IMR-90 (cell line): ENCODE measurements around the gene USP36. TPM values are rescaled to one million over a fixed set of nuclear protein-coding genes. Genes with fewer than 3 reads are reported as not detected.

Source experiments
- ATAC-seq: fragments of 200-7000 bp; cut with Tn5 transposase; 2 replicates; pipeline ENCODE4 v1.9.1; 2020; ENCODE audit warnings: low read depth, mild to moderate bottlenecking, moderate library complexity
- BruUV-seq: library from RNA; stranded (reverse); fragments of 400-500 nt; replicated peaks from 2 replicates; lab custom pipeline; 2021; lab: Mats Ljungman, UMichigan
- CTCF ChIA-PET: fragments of 300-600 bp; formaldehyde crosslinking; extraction: SDS; loops from one replicate; lab custom pipeline; 2021; ENCODE audit warnings: antibody characterized with exemption; lab: Yijun Ruan, JAX
- POLR2A ChIA-PET: fragments of 300-600 bp; sonication (Branson Sonifier 250); formaldehyde crosslinking; loops from one replicate; lab custom pipeline; 2022; ENCODE audit warnings: antibody characterized with exemption; ENCODE audit not compliant: unreplicated experiment; lab: Charles Lee
- DNase-seq: peaks from one replicate; pipeline ENCODE4 v3.0.0; 2013
- H2AFZ ChIP-seq: replicated peaks from 2 replicates; pipeline ENCODE3; 2013; ENCODE audit warnings: low read length, mild to moderate bottlenecking; ENCODE audit not compliant: poor library complexity
- H2AK5ac ChIP-seq: 2 replicates; pipeline ENCODE4 v1.6.1; 2013; ENCODE audit warnings: low read depth, low read length, inconsistent platforms
- H2AK9ac ChIP-seq: replicated peaks from 2 replicates; pipeline ENCODE3; 2013; ENCODE audit warnings: mild to moderate bottlenecking, low read depth, low read length, moderate library complexity; ENCODE audit not compliant: poor library complexity
- H2BK120ac ChIP-seq: 2 replicates; pipeline ENCODE4 v1.6.1; 2013; ENCODE audit warnings: low read depth, low read length, inconsistent platforms
- H2BK15ac ChIP-seq: 3 replicates; pipeline ENCODE4 v1.6.1; 2013; ENCODE audit warnings: low read depth, low read length, inconsistent platforms
- H2BK20ac ChIP-seq: 2 replicates; pipeline ENCODE4 v1.6.1; 2013; ENCODE audit warnings: low read depth, mild to moderate bottlenecking, inconsistent platforms, low read length, moderate library complexity
- H2BK5ac ChIP-seq: 2 replicates; pipeline ENCODE4 v1.6.1; 2013; ENCODE audit warnings: mild to moderate bottlenecking, low read depth, low read length, inconsistent platforms; ENCODE audit not compliant: poor library complexity, severe bottlenecking
- H3K14ac ChIP-seq: replicated peaks from 2 replicates; pipeline ENCODE4 v1.6.1; 2013; ENCODE audit warnings: low read depth, low read length, inconsistent platforms
- H3K18ac ChIP-seq: 2 replicates; pipeline ENCODE4 v1.6.1; 2013; ENCODE audit warnings: low read depth, low read length, control low read depth
- H3K23ac ChIP-seq: 2 replicates; pipeline ENCODE4 v1.6.1; 2013; ENCODE audit warnings: low read depth, low read length, inconsistent platforms
- H3K27ac ChIP-seq: 2 replicates; pipeline ENCODE4 v1.5.1; 2013; ENCODE audit warnings: mild to moderate bottlenecking, control low read depth, low read length; ENCODE audit not compliant: insufficient read depth
- H3K27me3 ChIP-seq: 2 replicates; pipeline ENCODE4 v1.6.1; 2013; ENCODE audit warnings: low read length; ENCODE audit not compliant: control insufficient read depth, insufficient read depth
- H3K36me3 ChIP-seq: 2 replicates; pipeline ENCODE4 v1.6.1; 2013; ENCODE audit warnings: low read length, mixed read lengths; ENCODE audit not compliant: control insufficient read depth, insufficient read depth
- H3K4ac ChIP-seq: 2 replicates; pipeline ENCODE4 v1.6.1; 2013; ENCODE audit warnings: low read depth, low read length, inconsistent platforms
- H3K4me1 ChIP-seq: 2 replicates; pipeline ENCODE4 v1.6.1; 2013; ENCODE audit warnings: low read length, mixed read lengths; ENCODE audit not compliant: control insufficient read depth, insufficient read depth
- H3K4me2 ChIP-seq: 2 replicates; pipeline ENCODE4 v1.6.1; 2013; ENCODE audit warnings: low read depth, mild to moderate bottlenecking, control low read depth, low read length, moderate library complexity
- H3K4me3 ChIP-seq: 2 replicates; pipeline ENCODE4 v1.5.1; 2013; ENCODE audit warnings: low read depth, mild to moderate bottlenecking, control low read depth, low read length, moderate library complexity; ENCODE audit not compliant: insufficient read depth
- H3K56ac ChIP-seq: 2 replicates; pipeline ENCODE4 v1.6.1; 2013; ENCODE audit warnings: low read length, inconsistent platforms; ENCODE audit not compliant: insufficient read depth; ENCODE audit errors: extremely low read depth
- H3K79me1 ChIP-seq, 2 experiments: 2 replicates each; pipeline ENCODE4 v1.6.1; 2013; ENCODE audit warnings: low read length in 2 of 2, inconsistent platforms in 1 of 2, low read depth in 1 of 2
- H3K9ac ChIP-seq: 2 replicates; pipeline ENCODE4 v1.6.1; 2013; ENCODE audit warnings: low read depth, low read length, control low read depth
- H3K9me1 ChIP-seq: 2 replicates; pipeline ENCODE4 v1.6.1; 2013; ENCODE audit warnings: low read length, inconsistent platforms; ENCODE audit not compliant: insufficient read depth
- H3K9me3 ChIP-seq: 2 replicates; pipeline ENCODE4 v1.6.1; 2013; ENCODE audit warnings: low read length; ENCODE audit not compliant: control insufficient read depth, insufficient read depth
- H4K20me1 ChIP-seq: 2 replicates; pipeline ENCODE4 v1.6.1; 2013; ENCODE audit warnings: low read length, inconsistent platforms; ENCODE audit not compliant: insufficient read depth
- H4K5ac ChIP-seq: 2 replicates; pipeline ENCODE4 v1.6.1; 2013; ENCODE audit warnings: mild to moderate bottlenecking, low read depth, low read length, control low read depth
- H4K8ac ChIP-seq, 2 experiments: 2 replicates each; pipeline ENCODE4 v1.6.1; 2013; ENCODE audit warnings: low read depth in 2 of 2, low read length in 2 of 2, control low read depth in 1 of 2, inconsistent platforms in 1 of 2
- H4K91ac ChIP-seq: 2 replicates; pipeline ENCODE4 v1.6.1; 2013; ENCODE audit warnings: low read depth, low read length, inconsistent platforms; ENCODE audit not compliant: insufficient read depth
- RAD21 ChIP-seq: IDR thresholded peaks from 2 replicates; pipeline ENCODE4 v1.6.1; 2012; ENCODE audit warnings: low read length, improper control_type of control experiment
- SMC3 ChIP-seq: fragments of 150-350 bp; IDR thresholded peaks from 2 replicates; pipeline ENCODE4 v1.6.1; 2016; ENCODE audit warnings: low read depth, mild to moderate bottlenecking, antibody characterized with exemption, low read length, moderate library complexity
- WGBS, 2 experiments: methylation state at CpG; one replicate each; pipeline versions ENCODE4 v1.1.5 to v1.1.7; 2013; ENCODE audit warnings: missing lambda C conversion rate in 2 of 2; ENCODE audit not compliant: insufficient read length in 1 of 2; ENCODE audit errors: extremely low coverage in 2 of 2; 5-methylcytosine and 5-hydroxymethylcytosine counted together
- dilution Hi-C: fragments of 300-500 bp; cut with HindIII; formaldehyde crosslinking; loops from one replicate; pipeline ENCODE4 v1.14.3; 2018; ENCODE audit warnings: low sequenced_read_pairs; ENCODE audit not compliant: unreplicated experiment
- in situ Hi-C: fragments of 300-500 bp; cut with MboI; formaldehyde crosslinking; loops from 3 replicates; pipeline ENCODE4 v1.14.3; 2019; ENCODE audit warnings: low sequenced_read_pairs, inconsistent platforms, mixed read lengths
- intact Hi-C: fragments of 100-400 bp; cut with micrococcal nuclease; formaldehyde crosslinking; loops from 2 replicates; pipeline ENCODE4 v1.10.0; 2022
- polyA plus RNA-seq, 3 experiments: library from polyadenylated mRNA; depleted of rRNA; stranded (reverse); fragments of >200 nt; gene quantifications; 2 replicates each; pipeline ENCODE4 v1.2.3, GENCODE V29; 2012; ENCODE audit warnings: low replicate concordance in 1 of 3
- total RNA-seq: library from RNA; depleted of rRNA; stranded (reverse); fragments of >200 nt; gene quantifications from 2 replicates; pipeline ENCODE4 v1.2.3, GENCODE V29; 2012

USP36 gene
- total and polyA plus RNA-seq, 2 of the 4 experiments (the other 2 are of a cell fraction) = 30.6 to 38.3 TPM

DNA sequence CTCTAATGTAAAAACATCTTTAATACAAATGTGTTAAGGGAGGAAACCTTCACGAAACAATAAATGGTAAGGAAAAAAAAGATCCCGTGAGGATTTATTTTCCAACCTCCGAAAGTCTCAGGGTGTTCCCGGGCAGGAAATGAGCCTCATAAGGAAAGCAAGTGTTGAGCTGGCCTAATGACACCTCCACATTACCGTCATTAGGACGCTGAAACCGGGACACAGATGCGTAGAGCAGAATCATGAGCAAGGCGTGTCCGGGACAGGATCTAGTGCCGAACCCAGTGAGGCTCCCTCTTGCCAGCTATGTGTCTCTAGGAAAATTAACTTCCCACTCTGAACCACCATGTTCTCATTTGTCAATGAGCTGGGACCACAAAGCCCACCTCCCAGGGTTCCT, 35.8 kb downstream of the USP36 start:
- dilution Hi-C loops (no loop called here), intact Hi-C loops (no loop called here), in situ Hi-C loops (no loop called here)
- no peak overlapping the region for H2BK20ac ChIP-seq
- no peak overlapping the region for H3K56ac ChIP-seq
- peaks cover 5% of the 10 kb centered on the region; the same call in 1 of the 2 replicates for H3K9me1 ChIP-seq
- H3K4me1 ChIP-seq = no peaks in the 10 kb centered on the region
- no TSS peak for BruUV-seq
- H4K20me1 ChIP-seq = peaks cover 16% of the 10 kb centered on the region
- TF ChIP-seq SMC3 = no peak
- no peak for TF ChIP-seq RAD21
- H2BK120ac ChIP-seq = no peak overlapping the region
- H4K8ac ChIP-seq = no peak overlapping the region
- no peak overlapping the region for H2BK15ac ChIP-seq
- H3K4ac ChIP-seq = no peak overlapping the region
- H3K18ac ChIP-seq = no peak overlapping the region
- H3K79me1 ChIP-seq = peaks cover 19 to 53% of the 10 kb centered on the region in 2 experiments
- H2BK5ac ChIP-seq = no peak overlapping the region
- H4K5ac ChIP-seq = no peak overlapping the region
- H3K14ac ChIP-seq = no peak overlapping the region
- no peak overlapping the region for H3K4me2 ChIP-seq
- H2AFZ ChIP-seq = no peak overlapping the region
- CTCF ChIA-PET = interaction anchor here (0.8 to 1.2 kb wide), 2 partner anchors 16 to 308 kb away, joined by 3 read pairs; no protein-coding TSS in a partner anchor
- H3K4me3 ChIP-seq = no peak overlapping the region
- H3K27me3 ChIP-seq = no peaks in the 10 kb centered on the region
- H3K36me3 ChIP-seq = peaks cover 58% of the 10 kb centered on the region
- no peak overlapping the region for H3K23ac ChIP-seq
- no peak overlapping the region for H4K91ac ChIP-seq
- POLR2A ChIA-PET = no interaction called here
- H2AK9ac ChIP-seq = peak overlapping the region; percentile 56
- no peak overlapping the region for H3K9ac ChIP-seq
- 73% methylated on average over 3 of the region's 11 CpGs; no CpG with 5 or more reads in 1 of the 2 experiments for WGBS, 2 experiments
- no peak overlapping the region for H3K27ac ChIP-seq
- H2AK5ac ChIP-seq = no peak overlapping the region
- DNase-seq (no peak), ATAC-seq (no peak)
- H3K9me3 ChIP-seq = no peaks in the 10 kb centered on the region
